ENCODE results near the gene RAC2.

Gene RAC2

DNA sequence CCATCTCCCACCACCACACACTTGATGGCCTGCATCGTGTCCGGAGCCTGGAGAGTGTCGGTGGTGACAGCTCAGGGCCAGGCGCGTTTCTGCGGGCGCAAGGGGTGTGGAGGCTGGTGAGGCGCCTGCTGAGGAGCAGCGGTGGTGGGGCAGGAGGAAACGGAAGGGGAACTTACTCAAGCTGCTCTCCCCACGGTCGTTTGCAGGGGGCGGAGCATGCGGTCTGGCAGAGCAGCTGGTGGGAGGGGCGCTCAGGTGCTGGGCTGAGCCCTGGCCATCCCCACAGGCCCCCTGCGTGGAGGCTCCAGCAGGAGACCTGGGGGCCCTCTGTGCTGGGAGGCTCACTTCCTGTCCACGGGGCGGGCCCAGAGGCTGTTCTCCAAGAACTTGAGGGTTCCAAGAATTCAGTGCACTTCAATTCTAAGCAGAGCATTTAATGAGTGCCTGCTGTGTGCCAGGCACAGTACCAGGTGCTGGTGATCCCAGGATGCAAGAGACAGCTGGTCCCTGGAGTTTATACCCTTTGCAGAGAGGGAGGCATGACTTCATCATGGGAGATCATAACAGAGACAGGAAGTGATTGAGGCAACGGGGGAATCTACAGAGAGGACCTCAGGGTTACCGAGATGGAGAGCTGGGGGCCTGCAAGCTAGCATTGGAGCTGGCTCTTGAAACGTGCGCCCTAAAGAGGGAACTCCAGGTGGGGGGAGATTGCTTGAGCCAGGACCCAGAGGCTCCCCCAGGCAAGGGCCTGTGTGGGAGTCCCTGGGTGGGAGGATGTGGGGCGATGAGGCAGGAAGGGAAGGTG is at the start of gene RAC2:
TSS of gene RAC2 (minus strand) at position 156 of the 808 bp plus-strand sequence. CDS start at position 35, 121 bp downstream.
- peak; percentile 19 for DNase-seq (ENCODE audit: low spot score)

DNA sequence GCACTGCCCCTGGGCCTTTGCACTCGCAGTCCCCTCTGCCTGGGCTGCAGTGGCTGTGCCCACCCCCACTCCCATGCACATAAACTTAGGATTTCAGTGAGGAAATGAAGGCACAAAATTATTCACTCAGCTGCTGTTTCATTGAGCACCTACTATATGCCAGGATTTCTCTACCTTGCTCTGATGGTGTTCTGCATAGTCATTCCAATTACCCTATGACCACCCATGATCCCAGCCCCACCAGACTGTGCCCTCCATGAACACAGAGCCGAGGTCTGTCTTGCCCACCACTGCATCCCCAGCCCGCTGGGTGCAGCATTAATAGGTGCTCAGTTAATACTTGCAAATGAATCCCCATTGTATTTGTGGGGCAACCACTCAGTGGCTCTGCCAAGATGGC is 49.1 kb upstream of the RAC2 start:
- DNase-seq (ENCODE audit: low spot score): no peak

DNA sequence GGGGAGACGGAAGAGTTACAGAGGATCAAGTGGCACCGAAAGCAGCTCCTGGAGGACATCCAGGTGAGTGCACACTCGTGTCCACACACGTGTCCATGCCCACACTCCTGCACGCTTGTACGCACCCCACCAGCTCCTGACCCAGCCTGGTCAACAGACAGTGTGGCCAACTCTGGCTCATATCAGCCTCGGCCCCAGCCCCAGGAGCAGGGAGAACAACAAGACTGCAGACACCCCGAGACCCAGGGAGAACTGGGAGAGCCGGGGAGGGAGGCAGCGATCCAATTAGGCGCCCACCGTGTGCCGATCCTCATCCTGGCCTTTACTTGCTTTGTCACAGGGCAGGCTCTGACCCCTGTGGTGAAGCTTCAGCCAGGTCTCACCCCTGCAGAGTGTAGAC is 48.6 kb upstream of the RAC2 start:
- DNase-seq (ENCODE audit: low spot score): no peak

DNA sequence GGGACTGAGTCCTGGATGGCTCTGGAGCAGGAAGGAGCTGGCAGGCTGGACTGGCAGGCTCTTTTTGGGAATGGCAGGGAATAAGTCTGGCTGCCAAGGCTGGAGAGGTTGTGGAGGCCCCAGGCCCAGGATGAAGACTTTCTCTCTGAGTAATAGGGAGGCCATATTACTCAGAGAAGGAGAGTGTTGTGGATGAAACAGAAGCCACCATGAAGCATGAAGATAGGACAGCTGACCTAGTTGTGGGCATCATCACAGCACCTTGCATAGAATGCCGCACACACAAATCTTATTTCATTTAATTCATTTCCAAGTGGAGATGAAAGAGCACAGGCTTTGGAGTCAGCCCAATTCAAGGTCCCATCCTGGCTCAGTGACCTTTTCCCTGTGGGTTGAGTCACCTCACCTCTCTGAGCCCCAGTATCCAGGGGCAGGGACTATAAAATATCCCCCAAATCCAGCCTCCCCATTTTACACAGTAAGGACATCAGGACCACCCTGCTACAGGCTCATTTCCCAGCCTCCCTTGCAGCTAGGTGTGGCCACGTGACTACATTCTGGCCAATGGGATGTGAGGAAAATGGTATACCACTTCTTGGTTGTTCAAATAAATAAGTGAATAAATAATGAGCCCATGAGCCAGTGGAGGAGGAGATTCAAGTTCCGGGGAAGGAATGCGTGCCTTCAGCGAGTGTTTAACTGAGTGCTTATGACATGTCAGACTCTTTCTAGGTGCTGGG is 47.7 kb upstream of the RAC2 start:
- no peak for DNase-seq (ENCODE audit: low spot score)

DNA sequence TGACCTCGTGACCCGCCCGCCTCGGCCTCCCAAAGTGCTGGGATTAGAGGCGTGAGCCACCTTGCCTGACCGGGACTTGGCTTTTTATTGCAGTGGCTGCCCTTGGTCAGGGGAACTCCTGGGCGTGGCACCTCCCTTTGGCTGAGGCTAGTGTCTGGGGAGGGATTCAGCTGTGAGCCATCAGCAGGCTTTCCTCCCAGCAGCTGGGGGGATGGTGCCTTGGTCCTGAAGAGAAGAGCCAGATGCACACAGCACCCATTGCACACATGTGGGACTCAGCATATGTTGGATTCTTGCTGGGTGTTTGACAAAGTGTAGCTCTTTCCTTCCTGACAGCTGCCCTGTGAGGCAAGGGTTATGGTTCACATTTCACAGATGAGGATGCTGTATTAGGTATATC is 46.7 kb upstream of the RAC2 start:
- DNase-seq (ENCODE audit: low spot score): no peak

DNA sequence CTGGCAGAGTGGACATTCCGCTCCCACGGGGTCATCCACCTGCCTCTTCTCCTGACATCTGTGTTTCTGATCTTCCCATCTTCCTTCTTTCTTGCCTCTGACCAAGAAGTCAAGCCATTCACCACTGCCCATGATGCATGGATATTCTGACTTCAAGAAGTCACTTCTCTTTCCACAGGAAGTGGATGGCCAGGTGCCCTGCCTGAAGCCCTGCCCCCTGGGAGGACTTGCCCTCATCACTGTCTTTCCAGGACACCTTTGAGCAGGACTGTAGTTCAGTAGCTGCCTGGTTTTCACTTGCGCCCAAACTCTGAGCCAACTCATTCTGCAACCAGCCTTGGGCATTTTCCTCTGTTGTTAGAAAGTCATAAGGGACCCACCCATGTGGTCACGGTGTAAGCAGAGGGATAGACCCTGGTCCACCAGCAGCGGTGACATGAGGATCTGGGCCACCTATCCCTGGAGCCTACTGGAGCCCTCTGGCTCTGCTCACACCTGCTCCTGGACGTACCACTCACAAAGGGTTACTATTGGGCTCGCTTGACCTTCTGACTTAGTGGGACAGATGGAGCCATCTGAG is 45.2 kb upstream of the RAC2 start:
- no peak for DNase-seq (ENCODE audit: low spot score)

DNA sequence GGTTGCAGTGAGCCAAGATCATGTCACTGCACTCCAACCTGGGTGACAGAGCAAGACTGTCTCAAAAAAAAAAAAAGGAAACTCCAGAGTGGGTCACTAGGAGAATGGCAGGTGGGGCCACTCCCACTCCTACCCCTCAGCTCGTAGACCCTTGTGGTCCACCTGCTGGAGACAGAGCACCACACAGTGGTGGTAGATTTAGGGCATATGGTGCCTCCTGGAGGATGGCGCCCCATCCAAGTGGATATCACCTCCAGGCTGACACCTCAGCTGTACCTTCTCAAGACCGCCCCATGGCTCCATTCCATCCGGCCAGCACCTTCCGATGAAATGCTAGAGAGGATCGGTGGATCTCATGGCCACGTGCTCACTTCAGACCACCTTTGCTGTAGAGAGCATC is 44.5 kb upstream of the RAC2 start:
- no peak for DNase-seq (ENCODE audit: low spot score)

DNA sequence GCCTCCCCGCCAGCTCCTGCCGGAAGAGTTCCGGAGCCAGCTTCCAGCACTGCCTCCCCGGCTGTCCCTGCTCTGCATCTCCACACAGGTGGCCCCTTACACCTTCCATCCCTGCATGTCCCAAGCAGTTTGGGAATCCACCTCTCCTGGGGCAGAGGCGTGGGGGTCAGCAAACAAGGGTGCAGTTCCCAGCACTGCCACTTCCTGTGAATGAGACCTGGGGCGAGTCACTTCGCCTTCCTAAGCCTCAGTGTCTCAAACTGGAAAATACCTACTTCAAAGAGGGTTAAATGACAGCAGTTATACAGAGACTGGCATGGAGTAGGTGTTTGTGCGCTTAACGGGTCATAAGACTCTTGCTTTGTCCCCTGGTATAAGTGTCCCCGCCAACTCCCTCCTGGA is 43.5 kb upstream of the RAC2 start:
- no peak for DNase-seq (ENCODE audit: low spot score)

DNA sequence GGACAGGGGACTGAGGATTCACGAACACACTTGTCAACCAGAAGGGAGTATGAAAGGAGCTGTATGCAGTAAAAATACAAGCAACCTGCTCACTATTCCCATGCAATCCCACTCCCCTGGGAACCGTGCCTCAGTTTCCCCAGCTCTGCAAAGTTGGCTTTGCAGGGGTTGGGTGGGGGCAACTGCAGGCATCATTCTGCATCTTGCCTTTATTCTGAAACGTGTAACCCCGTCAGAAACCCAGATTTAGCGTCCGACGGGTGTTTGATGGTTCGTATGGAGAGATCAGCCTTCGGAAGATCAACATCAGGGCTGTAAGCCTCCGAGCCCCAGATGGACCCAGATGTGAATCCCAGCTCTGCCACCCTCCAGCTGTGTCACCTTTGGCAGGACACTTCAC is 41.9 kb upstream of the RAC2 start:
- no peak for DNase-seq (ENCODE audit: low spot score)

DNA sequence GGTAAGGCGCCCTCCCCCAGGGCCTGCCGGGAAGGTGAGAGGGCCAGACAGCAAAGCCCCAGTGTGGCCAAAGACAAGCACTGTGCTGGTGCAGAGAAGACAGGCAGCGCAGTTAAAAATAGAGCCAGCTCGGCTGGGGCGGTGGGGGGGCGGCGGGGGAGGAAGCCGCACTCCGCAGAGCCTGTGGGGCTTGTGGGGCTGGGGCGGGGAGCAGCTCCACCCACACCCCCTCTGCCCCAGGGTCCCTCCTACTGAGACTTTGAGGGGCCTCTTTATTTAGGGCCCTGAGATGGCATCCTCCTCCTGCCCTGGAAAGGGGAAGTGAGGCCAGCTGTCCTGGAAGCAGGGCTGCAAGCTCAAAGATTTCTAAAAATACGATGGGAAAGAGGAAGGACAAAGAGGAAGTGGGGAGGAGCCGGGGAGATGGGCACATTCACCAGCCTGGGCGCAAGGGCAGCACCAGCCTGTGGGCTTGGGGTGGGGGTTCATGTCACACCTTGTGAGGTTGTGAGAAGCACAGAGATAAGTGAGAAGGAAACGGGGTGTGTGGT is 40.8 kb upstream of the RAC2 start:
- no peak for DNase-seq (ENCODE audit: low spot score)

DNA sequence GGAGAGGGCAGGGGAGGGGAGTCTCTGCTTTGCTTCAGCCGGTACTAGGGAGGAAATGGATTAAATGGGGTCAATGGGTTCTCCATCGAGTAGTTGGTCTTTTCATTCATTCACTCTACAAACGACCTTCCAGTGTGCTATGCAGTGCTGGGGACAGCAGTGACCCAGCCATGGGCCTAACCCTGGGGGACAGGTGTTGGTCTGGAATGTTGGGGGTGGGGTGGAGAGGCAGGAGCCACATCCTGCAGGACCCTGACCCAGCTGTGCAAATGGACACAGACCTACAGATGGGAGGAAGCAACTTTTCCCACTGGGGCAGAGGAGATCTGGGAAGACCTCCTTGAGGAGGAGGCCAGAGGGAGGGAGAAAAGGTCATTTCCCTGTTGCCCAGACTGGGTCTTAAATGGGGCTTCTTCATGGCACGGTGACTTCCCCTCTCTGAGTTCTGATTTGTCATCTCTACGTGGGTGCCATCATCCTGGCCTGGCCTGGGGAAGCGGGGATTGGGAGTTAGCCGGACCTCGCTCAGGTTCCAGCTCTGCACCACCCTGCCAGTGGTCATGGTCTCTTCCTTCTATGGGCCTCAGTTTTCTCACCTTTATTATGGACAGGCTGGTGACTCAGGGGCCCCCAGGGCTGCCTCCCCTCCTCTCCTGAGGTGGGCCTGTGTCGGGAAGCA is 40.2 kb upstream of the RAC2 start:
- DNase-seq (ENCODE audit: low spot score): no peak

DNA sequence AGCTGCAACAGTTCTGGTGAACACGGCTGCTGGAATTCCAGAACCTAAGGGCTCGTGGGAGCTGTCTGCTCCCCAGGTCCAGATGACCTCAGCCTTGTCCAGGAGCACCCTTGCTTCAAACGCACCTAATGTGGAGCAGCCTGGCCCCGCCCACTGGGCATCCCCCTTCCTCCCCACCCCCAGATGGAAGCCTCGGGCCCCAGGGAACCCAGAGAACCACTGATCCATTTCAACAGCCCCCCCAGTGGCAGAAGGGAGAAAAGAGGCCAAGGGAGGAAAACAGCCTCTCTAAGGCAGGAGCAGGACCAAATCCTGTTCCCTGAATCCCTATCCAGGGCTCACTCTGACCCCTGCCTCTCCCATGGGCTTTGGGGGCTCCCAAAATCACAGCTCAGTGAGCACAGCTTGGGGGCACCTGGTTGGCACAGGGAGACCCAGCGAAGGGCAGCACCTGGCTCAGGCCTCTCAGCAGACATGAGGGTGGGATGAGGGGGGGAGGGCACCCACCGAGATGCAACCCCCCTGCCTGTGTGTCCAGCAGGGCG is 39.4 kb upstream of the RAC2 start:
- no peak for DNase-seq (ENCODE audit: low spot score)

DNA sequence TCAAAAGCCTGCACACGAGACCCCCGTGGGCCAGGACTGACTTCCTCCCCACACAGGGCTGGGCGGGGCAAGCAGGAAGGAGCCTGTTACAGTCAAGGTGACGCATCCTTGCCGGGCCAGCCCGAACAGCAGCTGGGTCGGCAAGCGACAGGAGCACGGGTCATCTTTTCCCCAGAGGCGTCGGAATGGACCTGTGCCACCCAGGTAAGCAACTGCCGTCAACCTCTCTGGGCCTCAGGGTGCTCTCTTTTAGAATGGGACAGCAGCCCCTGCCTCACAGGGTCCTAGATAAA is 38.3 kb upstream of the RAC2 start, which contains the start of gene CYTH4:
TSS of gene CYTH4 (plus strand) at position 124 of the 293 bp plus-strand sequence. CDS start at position 186, 62 bp downstream.
- DNase-seq (ENCODE audit: low spot score): no peak

DNA sequence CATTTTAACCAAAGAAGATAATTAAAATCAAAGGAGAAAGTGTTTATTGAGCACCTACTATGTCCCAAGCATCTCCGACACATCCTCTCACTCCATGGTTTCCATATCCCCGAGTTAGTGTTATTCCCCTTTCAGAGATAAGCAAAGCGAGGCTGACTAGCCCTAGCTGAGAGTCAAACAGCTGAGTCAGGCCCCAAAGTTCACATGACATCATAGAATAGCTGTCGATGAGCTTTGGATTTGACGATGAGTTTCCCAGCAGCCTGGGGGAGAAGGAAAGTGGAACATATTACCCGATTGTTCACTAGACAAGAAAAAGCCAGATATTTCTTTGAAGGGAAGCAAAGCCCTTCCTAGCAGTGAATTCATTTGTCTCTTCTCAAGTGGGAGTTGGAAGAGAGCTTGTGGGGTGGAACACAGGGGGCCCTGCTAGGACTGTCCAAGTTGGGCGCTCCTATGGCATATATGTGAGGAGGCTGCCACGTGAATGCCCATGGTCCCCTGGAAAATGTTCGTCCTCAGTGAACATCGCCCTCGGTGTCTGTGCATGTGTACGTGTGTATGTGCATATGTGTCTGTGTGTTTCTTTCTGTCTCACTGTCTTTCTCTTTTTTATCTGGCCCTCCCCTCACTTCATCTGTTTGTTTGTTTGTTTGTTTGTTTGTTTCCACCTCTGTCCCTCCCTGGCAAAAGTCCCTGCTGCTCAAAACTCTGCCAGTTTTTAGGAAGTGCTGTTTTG is 37.7 kb upstream of the RAC2 start:
- DNase-seq (ENCODE audit: low spot score): no peak

DNA sequence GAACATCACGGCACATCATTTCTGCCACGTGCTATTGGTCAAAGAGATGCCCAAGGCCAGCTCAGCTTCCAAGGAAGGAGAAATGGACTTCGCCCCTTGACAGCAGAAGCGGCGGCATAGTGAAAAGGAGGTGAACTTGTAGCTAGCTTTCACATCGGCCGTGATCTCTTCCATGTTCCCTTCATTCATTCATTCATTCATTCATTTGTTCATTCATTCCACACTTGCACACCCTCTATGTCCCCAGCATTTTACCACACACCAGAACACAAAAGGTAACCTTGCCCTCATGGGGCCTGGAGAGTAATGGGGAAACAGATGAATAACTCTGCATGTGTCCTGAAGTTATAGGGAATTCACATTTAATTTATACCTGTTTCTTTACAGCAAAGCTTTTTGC is 37.1 kb upstream of the RAC2 start:
- DNase-seq (ENCODE audit: low spot score): no peak

DNA sequence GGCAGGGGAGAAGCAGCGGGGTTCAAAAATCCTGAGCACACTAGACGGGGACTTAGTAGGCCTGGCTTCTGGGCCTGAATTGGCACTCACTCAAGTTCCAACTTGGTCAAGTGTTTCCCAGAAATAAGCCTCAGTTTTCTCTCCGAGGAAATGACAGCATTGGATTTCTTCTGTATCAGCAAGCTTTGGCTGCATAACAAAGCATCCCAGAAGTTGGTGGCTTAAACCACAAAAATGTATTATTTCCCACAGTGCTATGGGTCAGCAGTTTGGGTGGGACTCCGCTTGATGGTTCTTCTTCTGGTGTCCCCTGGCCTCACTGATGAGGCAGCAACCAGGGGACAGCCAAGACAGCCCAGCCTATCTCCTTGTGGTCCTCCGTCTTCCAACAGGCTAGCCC is 36.6 kb upstream of the RAC2 start:
- no peak for DNase-seq (ENCODE audit: low spot score)

DNA sequence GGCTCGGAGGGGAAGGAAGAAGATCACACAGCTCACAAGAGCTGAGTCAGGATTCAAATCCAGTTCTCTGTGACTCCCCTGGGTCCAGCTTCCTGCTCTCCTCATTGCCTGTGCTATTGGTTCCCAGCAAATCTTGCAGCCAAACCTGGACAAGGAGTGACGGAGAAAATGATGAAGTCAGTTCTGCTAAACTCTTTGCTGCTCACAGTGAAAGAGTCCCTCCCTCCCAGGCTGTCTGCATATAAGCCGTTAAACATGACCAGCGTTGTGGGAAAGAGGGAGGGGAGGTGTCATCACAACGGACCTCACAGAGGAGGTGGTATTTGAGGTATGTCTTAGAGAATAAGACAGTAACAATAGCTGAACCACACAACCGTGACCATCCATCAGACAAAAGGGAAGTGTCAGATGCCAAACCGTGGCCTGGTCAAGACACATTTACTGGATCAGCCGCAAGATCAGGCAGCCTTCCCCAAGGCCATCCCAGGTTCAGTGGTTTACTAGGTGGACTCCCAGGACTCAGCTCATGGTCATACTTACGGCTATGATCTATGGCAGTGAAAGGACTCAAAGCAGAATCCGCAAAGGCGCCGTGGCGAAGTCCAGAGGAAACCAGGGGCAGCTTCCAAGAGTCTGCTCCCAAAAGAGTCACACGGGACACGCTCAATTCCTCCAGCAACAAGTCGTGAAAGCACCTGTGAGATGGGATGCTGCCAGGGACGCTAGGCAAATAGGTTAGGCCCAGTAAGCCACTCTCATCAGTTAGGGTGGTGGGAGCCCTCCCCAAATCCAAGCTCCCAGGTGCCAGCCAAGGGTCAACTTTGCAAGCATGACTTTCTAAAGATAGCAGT is 35.5 kb upstream of the RAC2 start:
- DNase-seq (ENCODE audit: low spot score): no peak

DNA sequence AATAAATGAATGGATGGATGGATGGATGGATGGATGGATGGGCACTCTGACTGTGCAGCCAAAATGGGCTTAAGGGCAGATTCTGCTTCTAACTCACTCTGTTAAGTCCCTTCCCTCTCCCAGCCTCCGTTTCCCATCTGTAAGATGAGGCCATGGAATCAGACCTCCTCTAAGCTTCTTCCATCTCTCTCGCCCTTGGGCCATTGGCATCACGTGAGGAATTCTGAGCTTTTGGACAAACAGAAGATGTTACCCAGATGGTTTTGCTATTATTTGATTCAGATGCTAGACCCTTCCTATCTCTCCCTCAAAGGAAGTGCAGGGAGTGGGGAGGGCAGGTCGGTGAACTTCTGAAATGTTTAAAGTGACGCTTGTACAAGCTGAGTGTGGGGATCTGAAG is 34.2 kb upstream of the RAC2 start:
- DNase-seq (ENCODE audit: low spot score): no peak

DNA sequence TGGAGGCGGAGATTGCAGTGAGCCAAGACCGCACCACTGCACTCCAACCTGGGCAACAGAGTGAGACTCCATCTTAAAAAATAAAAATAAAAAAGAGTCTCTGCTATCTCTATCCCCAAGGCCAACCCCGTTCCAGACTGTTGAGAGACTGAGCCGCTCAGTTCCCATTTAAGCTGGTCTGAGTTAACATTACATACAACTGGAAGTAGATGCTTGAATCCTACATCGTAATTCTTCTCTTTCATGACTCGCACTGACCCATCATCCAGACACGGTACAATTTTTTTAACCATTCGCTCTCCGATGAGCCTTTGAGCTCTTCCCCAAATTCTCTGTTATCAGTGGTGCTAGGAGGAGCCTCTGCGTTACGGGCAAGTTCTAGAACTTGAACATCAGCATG is 33.3 kb upstream of the RAC2 start:
- no peak for DNase-seq (ENCODE audit: low spot score)

DNA sequence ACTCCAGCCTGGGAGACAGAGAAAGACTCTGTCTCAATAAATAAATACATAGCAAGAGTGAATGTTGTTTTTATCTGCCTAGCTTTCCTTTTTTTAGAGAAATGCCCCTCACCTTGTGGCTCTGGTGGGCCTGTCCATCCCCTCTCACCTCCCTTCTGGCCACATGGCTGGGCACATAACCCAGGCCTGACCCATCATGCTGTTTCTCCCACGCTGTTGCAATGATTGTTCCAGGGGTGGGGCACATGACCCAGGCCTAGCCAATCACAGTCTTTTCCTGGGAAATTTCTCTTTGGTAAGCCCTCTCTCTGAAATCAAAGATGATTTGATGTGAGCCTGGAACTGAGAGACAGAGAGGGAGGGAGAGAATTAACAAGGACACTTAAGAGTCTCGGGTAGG is 32.7 kb upstream of the RAC2 start:
- DNase-seq (ENCODE audit: low spot score): no peak

DNA sequence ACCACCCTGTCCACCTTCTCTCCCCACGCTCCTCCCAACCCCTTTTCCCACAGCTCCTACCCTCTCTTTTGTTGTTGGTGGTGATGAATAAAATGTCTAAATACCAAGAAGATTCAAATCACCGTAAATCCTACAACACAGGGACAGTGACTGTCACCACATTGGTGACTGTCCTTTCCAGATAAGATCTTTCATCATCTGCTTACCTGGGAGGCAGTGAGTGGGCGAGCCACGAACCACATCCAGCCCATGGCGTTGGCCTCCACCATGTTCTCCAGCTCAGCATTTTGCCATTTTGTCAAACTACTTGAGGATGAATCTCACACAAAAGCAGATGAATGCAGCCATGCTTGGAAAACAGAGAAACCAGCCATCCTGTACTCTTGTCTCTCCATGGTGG is 31.6 kb upstream of the RAC2 start:
- no peak for DNase-seq (ENCODE audit: low spot score)
